ENCODE measurements around the gene LLGL1. TPM values are rescaled to one million over a fixed set of nuclear protein-coding genes. Genes with fewer than 3 reads are reported as not detected.

LLGL1 gene
- total RNA-seq, 1 experiment from 2014 or later: 65.0 TPM

DNA sequence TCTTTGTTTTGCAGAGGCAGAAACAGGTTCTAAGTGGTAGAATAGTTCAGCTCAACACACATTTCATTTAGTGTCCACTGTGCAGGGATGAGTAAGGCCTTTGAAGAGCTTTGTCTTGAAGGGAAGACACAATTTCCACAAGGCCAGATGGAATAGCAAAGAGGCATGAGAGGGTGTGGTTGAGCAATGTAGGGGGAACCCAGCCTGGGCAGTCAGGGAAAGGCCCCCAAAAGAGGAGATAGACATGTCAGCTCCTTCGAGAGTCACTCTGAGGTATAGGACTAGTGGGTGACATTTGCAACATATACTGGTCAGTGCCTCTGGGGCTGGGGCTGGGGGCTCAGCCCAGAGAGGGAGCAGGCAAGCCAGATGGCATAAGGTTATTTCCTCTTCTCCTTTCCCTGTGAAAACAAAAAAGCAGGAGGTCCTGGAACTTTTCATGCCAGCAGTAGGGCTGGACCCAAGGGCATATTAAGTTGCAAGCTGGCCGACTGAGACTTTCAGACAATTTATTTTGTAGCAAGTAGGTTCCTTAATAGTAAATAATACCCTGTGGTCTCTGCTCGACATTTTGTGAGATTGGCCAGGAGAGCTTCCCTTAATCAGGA is 34.7 kb upstream of the LLGL1 start:
- Histone ChIP-seq H3K27me3 (ENCODE audit: insufficient read depth, low read length) (no peaks in the 10 kb centered on the region), H3K4me2 (ENCODE audit: insufficient read depth, insufficient read length, low read length) (no peak overlapping the region), H4K5ac (ENCODE audit: insufficient read length, low read depth, low read length) (no peak overlapping the region), H4K91ac (ENCODE audit: insufficient read length, low read depth, low read length) (no peak overlapping the region), H2BK12ac (ENCODE audit: insufficient read length, low read depth, low read length) (no peak overlapping the region), H3K79me2 (ENCODE audit: insufficient read depth, low read length) (peaks cover 45% of the 10 kb centered on the region; the same call in 1 of the 2 replicates), H2BK5ac (ENCODE audit: insufficient read length, low read length) (no peak overlapping the region), H4K20me1 (ENCODE audit: control insufficient read depth, insufficient read depth, insufficient read length) (no peaks in the 10 kb centered on the region), H3K18ac (ENCODE audit: insufficient read length, low read depth, low read length) (no peak overlapping the region), H3K27ac (ENCODE audit: insufficient read length, low read depth, low read length) (no peak overlapping the region), H3K23me2 (ENCODE audit: insufficient read length, low read depth, low read length, poor library complexity, severe bottlenecking) (peaks cover 8% of the 10 kb centered on the region), H2BK20ac (ENCODE audit: low read depth, low read length, poor library complexity, severe bottlenecking) (no peak overlapping the region), H3K14ac (ENCODE audit: insufficient read depth, low read length) (no peak overlapping the region), H3K4ac (ENCODE audit: low read depth, low read length) (no peak overlapping the region), H3K23ac (ENCODE audit: insufficient read length, low read depth, low read length) (no peak overlapping the region), H3K4me1 (ENCODE audit: insufficient read depth, low read length) (peaks cover 5% of the 10 kb centered on the region; the same call in 1 of the 2 replicates), H3T11ph (ENCODE audit: low read length) (no peak overlapping the region), H3K9ac (ENCODE audit: extremely low read depth, insufficient read length, low read length) (no peak overlapping the region), H4K8ac (replicated peaks; ENCODE audit: insufficient read length, low read depth, low read length) (no peak overlapping the region), H3K9me3 (ENCODE audit: control insufficient read depth, low read depth, low read length) (no peaks in the 10 kb centered on the region), H2AFZ (ENCODE audit: low read length) (no peak overlapping the region), H2AK5ac (ENCODE audit: insufficient read length, low read length) (no peak overlapping the region), H2BK15ac (ENCODE audit: low read depth, low read length) (no peak overlapping the region), H2BK120ac (ENCODE audit: low read depth, low read length, poor library complexity, severe bottlenecking) (no peak overlapping the region), H3K56ac (ENCODE audit: insufficient read length, low read depth, low read length) (no peak overlapping the region), H3K79me1 (ENCODE audit: insufficient read depth, low read depth, low read length, poor library complexity, severe bottlenecking) (peaks cover 18% of the 10 kb centered on the region)
- Mint-ChIP-seq H3K27ac (peak overlapping the region in 1 of 3 experiments; percentile 82; a peak in 2 of 7 replicates), H3K9me3 (no peaks in the 10 kb centered on the region), H3K4me1 (peaks cover 29 to 33% of the 10 kb centered on the region in 2 experiments), H3K4me3 (no peak overlapping the region), H3K36me3 (ENCODE audit: insufficient read depth in 1 of 3, low read depth in 3 of 3) (peaks cover 28 to 74% (median 50%) of the 10 kb centered on the region in 3 experiments), H3K27me3 (ENCODE audit: low read depth) (no peaks in the 10 kb centered on the region)
- TF ChIP-seq CTCF (conservative IDR thresholded peaks at IDR 0.05): no peak
- no peak for DNase-seq
- WGBS (ENCODE audit: extremely low coverage, insufficient read length, low lambda C conversion rate): no CpG with 5 or more reads among the region's 3 CpGs

All from H9 (cell line).